ENCODE measurements around the gene DCAF8.

DCAF8 gene

GRCh38 chr1:160261556-160261892, 825 bp downstream of the DCAF8 start:
- DNase-seq: peak; percentile 60 to 63

DNA sequence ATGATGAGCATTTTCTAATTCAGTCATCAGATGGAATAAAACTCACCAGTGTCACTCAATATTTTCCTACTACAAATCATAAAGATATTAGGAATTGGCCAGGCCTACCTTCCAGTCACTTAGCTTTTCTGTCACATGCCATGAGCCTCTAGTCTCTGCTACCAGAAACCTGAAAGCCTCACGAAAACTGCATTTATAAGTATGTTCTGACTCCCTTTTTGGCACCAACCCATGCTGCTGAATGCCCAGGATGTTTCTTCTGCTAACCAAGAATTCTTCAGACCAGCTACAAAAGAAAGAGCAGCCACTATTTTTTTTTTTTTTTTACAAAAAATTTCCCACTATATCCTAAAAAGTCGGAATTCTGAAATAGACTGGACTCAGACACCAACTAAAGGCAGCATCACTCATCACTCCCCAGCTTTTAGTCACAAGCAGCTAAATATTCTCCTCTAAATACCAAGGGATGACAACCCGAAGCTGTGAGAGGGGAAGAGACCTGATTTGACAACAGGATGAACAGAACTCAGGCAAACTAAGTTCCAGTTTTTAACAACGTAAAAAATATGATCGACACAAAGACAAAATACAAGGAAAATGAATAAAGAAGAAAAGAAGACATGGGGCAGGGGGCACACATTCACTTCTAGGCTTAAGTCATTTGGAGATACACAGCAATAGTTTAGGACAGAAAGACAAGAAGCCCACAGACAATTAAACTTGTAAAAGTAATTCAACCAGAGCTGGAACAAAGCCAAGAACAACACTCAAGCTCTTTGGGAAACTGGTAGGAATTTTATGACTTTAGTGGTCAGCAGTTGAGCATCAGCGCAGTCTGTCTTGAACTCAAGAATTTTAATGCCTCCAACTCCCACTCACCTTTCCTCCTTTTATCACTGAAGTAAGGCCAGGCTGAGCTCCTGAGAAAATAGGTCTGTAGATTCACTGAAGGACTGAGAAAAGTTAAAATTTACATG, 1.7 kb downstream of the DCAF8 start:
- no peak for DNase-seq

DNA sequence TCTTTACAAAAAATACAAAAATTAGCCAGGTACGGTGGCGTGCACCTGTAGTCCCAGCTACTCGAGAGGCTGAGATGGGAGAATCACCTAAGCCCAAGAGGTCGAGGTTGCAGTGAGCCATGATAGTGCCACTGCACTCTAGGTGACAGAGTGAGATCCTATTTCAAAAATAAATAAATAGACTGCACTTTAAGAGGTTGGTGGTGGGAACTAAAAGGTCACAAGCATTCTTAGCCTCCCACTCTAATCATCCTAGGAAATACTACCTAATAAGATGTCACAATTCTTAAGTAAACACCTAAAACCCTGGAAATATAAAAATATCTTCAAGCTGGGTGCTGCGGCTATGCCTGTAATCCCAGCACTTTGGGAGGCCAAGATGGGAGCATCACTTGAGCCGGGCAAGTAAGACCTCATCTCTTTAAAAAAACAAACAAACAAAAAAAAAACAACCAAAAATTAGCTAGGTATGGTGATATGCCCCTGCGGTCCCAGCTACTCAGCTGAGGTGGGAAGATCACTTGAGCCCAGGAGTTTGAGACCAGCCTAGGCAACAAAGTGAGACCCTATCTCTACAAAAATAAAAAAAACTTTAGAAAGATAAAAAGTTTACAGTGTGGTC, 4.1 kb downstream of the DCAF8 start:
- no peak for DNase-seq

DNA sequence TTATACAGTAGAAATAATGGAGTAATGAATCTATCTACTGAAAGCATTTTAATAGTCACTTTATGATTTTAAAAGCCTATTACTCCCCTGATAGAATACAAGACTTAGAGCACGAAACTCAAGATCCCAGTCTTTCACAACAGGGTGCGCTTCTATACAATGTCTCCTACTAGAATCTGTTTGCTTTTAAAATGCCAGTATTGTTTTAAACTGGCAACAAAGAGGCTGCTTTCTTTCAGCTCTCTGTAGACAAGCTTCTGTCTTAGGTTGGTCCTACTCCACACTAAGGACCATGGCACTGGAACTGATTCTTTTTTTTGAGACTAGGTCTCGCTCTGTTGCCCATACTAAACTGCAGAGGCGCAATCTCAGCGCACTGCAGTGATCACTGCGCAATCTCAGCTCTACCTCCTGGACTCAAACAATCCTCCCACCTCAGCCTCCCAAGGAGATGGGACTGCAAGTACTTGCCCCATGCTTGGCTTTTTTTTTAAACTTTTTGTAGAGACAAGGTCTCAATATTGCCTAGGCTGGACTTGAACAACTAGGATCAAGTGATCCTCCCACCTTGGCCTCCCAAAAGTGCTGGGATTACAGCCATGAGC, 4.8 kb downstream of the DCAF8 start:
- DNase-seq: no peak

DNA sequence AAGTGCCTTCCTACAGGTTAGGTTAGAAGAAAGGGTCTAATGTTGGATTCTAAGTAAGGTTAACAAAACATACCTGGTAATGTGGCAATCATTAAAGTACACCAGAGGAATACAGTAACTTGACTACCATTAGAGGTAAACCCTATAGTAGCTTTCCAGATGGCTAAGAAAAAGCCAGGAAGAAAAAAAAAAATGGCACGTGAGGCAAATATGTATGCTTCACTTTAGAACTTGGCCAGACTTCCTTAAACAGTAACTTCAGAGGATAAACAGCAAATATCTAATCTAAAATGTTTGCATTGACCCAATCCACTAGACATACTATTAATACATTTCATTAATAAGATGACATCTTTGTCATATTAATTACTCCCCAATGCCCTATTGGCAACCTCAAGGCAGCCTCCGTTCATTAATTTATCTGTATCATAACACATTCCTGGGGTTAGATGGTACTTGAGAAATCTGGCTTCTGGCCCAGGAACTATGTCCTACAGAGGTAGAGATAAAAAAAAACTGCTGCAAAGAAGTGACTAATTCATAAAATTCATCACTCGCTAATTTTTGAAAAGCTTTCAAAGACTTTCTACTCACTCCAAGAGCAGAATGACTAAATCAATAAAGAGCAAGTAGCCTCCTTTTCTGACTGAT, 5.8 kb downstream of the DCAF8 start:
- no peak for DNase-seq

GRCh38 chr1:160255781-160256300, 6.5 kb downstream of the DCAF8 start:
- no peak for DNase-seq

GRCh38 chr1:160251687-160252526, 10.4 kb downstream of the DCAF8 start:
- DNase-seq: peak; percentile 44 to 60

DNA sequence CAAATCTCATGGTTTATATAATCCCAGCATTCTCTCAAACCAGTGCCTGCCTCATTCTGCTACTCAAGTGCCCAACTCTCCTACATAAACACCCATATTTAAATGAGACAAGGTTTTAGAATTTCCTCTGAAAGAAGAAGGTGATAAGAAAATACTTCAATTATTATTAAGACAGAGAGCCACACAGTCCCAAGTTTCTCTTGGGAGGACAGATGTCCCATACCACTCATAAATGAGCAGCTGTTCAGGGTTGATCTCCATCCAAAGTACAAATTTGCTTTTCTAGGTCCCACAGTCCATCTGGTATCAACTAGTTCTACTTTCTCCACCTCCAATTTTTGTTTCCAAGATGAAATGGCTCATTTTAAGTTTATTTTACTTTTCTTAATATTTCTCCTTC, 11.3 kb downstream of the DCAF8 start:
- no peak for DNase-seq

DNA sequence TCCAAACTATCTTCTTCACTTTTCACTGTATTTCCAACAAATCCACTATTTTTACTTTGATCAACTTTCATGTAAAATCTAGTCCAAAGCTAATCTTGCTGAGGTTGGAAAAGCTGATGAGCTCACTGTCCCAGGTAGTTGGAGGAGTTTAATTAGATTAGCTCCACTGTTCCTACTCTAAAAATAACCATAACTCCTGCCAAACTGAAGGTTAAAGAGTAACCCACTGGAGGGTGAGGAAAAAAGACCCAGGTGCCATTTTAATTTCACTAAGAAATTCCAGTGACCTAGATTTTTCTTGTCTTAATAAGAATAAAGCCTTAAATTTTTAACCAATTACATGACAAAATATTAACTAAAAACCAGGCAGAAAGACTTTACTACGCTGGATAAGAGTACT, 15.3 kb downstream of the DCAF8 start:
- no peak for DNase-seq

- no peak for DNase-seq
Observed at GRCh38 chr1:160245434-160245833, 16.9 kb downstream of the DCAF8 start.

DNA sequence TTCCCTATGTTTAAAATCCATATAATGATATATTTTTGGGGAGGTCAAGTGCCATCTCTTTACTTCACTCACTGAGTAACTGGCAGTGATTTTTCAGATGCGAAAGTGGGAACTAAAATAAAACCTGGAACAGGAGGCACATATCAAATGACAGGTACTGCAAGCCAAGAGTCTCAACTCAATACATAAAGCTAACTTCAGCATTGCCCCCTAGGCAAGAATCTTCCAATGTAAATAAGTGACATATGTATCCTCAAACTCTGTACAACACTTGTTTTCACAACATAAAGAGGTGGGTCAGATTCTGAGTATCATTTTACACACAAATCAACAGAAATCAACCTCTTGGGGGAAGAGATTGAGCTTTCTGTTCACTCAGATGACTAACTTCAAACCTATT, 18.1 kb downstream of the DCAF8 start:
- no peak for DNase-seq

- no peak for DNase-seq
Observed at GRCh38 chr1:160243767-160244166, 18.6 kb downstream of the DCAF8 start.

- DNase-seq: no peak
Observed at GRCh38 chr1:160239582-160240299, 22.6 kb downstream of the DCAF8 start.

GRCh38 chr1:160238408-160238807, 23.9 kb downstream of the DCAF8 start:
- DNase-seq: no peak

DNA sequence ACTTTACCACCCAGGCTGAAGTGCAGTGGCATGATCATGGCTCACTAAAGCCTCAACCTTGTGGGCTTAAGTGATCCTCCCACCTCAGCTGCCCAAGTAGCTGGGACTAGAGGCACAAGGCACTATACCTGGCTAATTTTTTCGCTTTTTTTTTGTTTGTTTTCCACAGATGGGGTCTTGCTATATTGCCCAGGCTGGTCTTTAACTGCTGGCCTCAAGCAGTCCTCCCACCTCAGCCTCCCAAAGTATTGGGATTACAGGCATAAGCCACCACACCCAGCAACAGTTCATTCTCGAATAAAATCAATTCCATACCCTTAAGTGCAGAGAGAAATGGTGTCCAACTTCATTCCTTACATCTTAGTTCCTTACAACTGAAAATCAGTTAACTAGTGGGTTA, 24.8 kb downstream of the DCAF8 start:
- no peak for DNase-seq

DNA sequence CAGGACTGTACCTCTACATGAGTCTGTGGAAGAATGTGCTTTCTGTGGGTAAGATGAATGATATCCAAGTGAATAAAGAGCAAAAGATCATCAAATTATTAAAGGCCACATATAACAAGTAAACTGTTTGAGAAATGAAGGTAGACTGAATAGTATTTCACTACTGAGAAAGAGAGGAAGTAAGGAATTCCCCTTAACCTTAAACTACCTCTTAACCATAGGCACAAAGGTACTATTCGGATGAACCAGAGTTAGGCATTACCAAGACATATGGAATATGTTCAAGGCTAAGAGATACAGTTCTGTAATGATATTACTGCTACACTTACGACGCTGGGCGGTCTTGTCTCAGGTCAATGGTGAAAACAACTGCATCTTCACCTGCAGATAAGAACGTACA, 25.5 kb downstream of the DCAF8 start:
- DNase-seq: no peak

DNA sequence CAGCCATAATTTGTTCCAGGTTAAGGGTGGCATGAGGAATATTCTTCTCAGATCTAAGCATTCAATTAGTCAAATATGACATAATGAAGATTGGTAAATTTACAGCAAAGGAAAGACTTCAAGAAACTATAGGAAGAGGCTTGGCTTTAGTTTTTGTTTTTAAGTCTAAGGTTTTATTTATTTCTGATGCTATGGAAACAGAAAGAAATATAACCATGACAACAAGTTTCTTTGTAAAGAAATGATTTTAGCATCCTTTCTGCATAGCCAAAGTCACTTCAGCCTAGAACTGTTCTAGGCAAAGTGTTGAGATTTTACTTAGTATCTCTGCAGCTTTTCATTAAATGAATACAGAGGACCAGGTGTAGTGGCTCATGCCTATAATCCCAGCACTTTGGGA, 29.4 kb downstream of the DCAF8 start:
- DNase-seq: no peak

- DNase-seq: no peak
Observed at GRCh38 chr1:160228431-160228830, 33.9 kb downstream of the DCAF8 start.

DNA sequence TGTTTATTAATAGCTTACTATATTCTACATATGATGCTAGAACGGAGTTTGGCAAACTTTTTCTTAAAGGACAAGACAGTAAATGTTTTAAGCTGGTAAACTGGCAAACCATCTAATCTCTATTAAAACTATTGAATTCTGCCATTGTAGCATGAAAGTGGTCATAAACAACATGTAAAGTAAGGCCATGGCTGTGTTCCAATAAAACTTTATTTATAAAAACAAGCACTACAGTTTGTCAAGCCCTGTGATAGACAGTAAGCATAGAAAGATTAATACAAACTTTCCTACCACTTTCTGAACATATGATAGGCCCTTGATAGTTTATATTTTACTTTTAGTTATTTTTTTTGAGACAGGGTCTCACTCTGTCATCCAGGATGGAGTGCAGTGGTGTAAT, 34.8 kb downstream of the DCAF8 start:
- DNase-seq: no peak

DNA sequence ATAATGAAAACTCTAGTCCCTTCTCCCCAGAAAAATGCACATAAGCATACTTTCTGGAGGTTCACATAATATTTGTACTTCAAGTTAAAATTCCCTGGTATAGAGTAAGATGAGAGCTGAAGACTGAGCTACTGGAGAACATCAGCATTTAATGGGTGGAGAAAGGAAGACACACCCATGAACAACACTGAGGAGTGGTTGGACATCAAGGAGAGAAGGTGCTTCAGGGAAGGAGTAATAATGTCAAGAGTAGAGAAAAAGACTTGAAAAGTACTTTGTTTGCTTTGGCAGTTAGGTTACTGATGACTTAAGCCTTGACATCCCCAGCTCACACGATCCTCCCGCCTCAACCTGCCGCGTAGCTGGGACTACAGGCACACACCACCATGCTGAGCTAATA, 35.3 kb downstream of the DCAF8 start:
- DNase-seq: no peak

DNA sequence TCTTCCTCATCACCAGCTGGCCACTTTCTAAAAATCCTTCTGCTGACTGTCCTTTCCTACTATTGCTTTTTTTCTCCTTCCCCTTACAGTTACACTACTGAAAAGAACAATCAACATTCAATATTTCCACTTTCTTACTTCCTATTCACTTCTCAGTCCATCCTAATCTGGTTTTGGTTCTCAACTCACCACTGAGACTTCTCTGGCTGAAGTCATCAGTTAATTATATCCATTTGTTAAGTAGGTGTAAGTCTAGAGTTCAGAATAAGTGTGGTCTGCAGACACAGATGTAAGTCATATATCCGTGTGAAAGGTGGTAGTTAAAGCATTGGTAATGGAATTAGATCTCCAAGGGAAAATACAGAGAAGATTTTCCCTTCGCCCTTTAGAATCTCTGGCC, 35.7 kb downstream of the DCAF8 start:
- DNase-seq: no peak

DNA sequence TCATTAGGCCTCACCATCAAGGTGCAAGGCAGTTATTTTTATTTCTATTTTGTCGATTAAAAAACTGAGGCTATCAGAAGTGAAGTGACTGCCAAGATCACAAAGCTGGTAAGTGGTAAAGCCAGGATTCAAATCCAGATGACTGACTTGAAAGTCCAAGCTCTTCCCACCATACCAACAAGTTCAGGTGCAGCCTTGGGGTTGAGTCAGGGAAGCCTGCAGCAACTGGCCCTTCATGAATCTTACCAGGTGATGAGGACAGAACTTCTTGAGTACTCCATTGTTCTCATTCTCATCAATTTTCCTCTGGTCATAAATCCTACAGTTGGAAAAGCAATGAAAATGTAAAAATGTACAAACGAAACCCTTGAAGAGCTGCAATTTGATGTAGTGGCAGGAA, 37.0 kb downstream of the DCAF8 start:
- no peak for DNase-seq

All from activated CD4-positive, alpha-beta T cell treated with anti-CD3 and anti-CD28 coated beads, Interleukin-2, amount 50 U/mL, for 4 hours (primary cell).